H1 (cell line): ENCODE measurements around the gene FZD4. TPM values are rescaled to one million over a fixed set of nuclear protein-coding genes. Genes with fewer than 3 reads are reported as not detected.

ENCODE experiments used
- ATF2 ChIP-seq: IDR thresholded peaks from 2 replicates; pipeline ENCODE4 v1.6.1; 2012; ENCODE audit warnings: low read length, inconsistent platforms
- KDM1A ChIP-seq: fragments of 200-600, 300-600 bp; sonication (generic); IDR thresholded peaks from 2 replicates; pipeline ENCODE4 v1.7.1; 2016; ENCODE audit warnings: mild to moderate bottlenecking, low read length, borderline replicate concordance
- polyA plus RNA-seq, 7 experiments: library from polyadenylated mRNA; depleted of rRNA in 3 of 7; stranded (reverse) in 5 of 7; unstranded in 2 of 7; fragments of >200 nt in 5 of 7; fragments of 200-250 nt in 2 of 7; gene quantifications; 1 replicate in 5 of 7; 2 replicates in 1 of 7; 4 replicates in 1 of 7; pipeline versions ENCODE4 v1.2.1 to v1.2.3, GENCODE V29; 2011 to 2013; ENCODE audit warnings: missing spikeins in 2 of 7, mixed read lengths in 2 of 7
- total RNA-seq: library from RNA; stranded (reverse); fragmentation: NEBNext Ultra II Directional; extraction: Animal tissue kit (Norgen Biotek cat#: 25700); gene quantifications from 2 replicates; pipeline ENCODE4 v1.2.1, GENCODE V29; 2021

FZD4 gene
- total and polyA plus RNA-seq, 2 of the 8 experiments (the other 6 are each of a cell fraction or from before 2014, with no cell fraction given): 3.1 to 7.1 TPM

- TF ChIP-seq ATF2 (no peak), KDM1A (no peak)
- TF ChIP-seq, all 59 proteins: peak for 0
Measured at GRCh38 chr11:86912238-86912637, 43.0 kb downstream of the FZD4 start (continued).
